ENCODE measurements around the gene MT1B.
"Not testable (repeated sequence)": the region's sequence is repeated elsewhere in the genome, so short reads cannot be mapped to it uniquely, and the experiment has no call there.

MT1B gene

GRCh38 chr16:56620339-56620897 lies 31.3 kb upstream of the MT1B start:
- DNase-seq (ENCODE audit: low read depth, low spot score), result no peak

GRCh38 chr16:56621665-56622445 lies 29.8 kb upstream of the MT1B start:
- DNase-seq (ENCODE audit: low read depth, low spot score), result not testable (repeated sequence)

- DNase-seq (ENCODE audit: low read depth, low spot score), result not testable (repeated sequence)
Measured at GRCh38 chr16:56623184-56623583, 28.5 kb upstream of the MT1B start.

GRCh38 chr16:56623637-56624036 lies 28.0 kb upstream of the MT1B start:
- DNase-seq (ENCODE audit: low read depth, low spot score), result no peak

- no peak for DNase-seq (ENCODE audit: low read depth, low spot score)
Measured at GRCh38 chr16:56625140-56625942, 26.3 kb upstream of the MT1B start, which contains the start of gene MT1E. Gene MT1E, plus strand, starts transcription at chr16:56625781. Its CDS starts 71 bp downstream, at chr16:56625852.

GRCh38 chr16:56625943-56626654 lies 25.6 kb upstream of the MT1B start:
- no peak for DNase-seq (ENCODE audit: low read depth, low spot score)

GRCh38 chr16:56626685-56627084 lies 25.0 kb upstream of the MT1B start:
- DNase-seq (ENCODE audit: low read depth, low spot score), result no peak

GRCh38 chr16:56628486-56629350 lies 23.0 kb upstream of the MT1B start:
- no peak for DNase-seq (ENCODE audit: low read depth, low spot score)

- DNase-seq (ENCODE audit: low read depth, low spot score), result no peak
Measured at GRCh38 chr16:56629531-56629930, 22.2 kb upstream of the MT1B start.

- DNase-seq (ENCODE audit: low read depth, low spot score), result no peak
Measured at GRCh38 chr16:56630134-56630533, 21.6 kb upstream of the MT1B start.

GRCh38 chr16:56631197-56631596 lies 20.5 kb upstream of the MT1B start:
- no peak for DNase-seq (ENCODE audit: low read depth, low spot score)

GRCh38 chr16:56631832-56632155 lies 19.9 kb upstream of the MT1B start:
- DNase-seq (ENCODE audit: low read depth, low spot score), result no peak

GRCh38 chr16:56632156-56632847 lies 19.4 kb upstream of the MT1B start, which contains the start of gene MT1M:
Gene MT1M, plus strand, starts transcription at chr16:56632659. Its CDS starts 73 bp downstream, at chr16:56632732.
- no peak for DNase-seq (ENCODE audit: low read depth, low spot score)

- DNase-seq (ENCODE audit: low read depth, low spot score), result no peak
Measured at GRCh38 chr16:56632848-56633365, 18.8 kb upstream of the MT1B start.

- no peak for DNase-seq (ENCODE audit: low read depth, low spot score)
Measured at GRCh38 chr16:56633535-56633934, 18.2 kb upstream of the MT1B start.

- DNase-seq (ENCODE audit: low read depth, low spot score), result no peak
Measured at GRCh38 chr16:56634715-56635440, 16.8 kb upstream of the MT1B start.

- no peak for DNase-seq (ENCODE audit: low read depth, low spot score)
Measured at GRCh38 chr16:56635441-56635967, 16.2 kb upstream of the MT1B start.

GRCh38 chr16:56636616-56637413 lies 14.9 kb upstream of the MT1B start:
- DNase-seq (ENCODE audit: low read depth, low spot score), result no peak
